ENCODE measurements around the gene KLHL2.
A peak's percentile ranks its signal among the peaks of the same experiment; 100 is the strongest.
"Not testable (repeated sequence)": the region's sequence is repeated elsewhere in the genome, so short reads cannot be mapped to it uniquely, and the experiment has no call there.

Gene KLHL2

DNA sequence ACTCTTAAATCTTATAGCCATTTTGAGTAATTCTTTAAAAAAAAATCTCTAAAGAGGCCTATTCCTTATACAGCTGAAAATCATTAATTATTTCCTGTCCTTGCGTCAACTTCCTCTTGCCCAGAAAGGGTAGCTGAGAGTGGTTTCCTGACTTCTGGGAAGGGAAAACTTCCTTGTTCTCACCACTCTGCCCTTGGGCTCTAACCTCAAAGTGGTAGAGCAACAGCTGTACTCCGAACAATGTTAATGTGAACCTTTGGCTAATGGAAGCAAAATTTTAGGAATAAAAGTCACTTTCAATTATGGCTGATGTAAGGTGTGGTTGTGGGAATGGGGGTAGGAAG lies 15.3 kb downstream of the KLHL2 start:
- DNase-seq (ENCODE audit: low spot score) = no peak
- in situ Hi-C loops (cut with MboI; ENCODE audit: low sequenced_read_pairs, unreplicated experiment) = no loop called here
- TF ChIP-seq, protein P1, sequence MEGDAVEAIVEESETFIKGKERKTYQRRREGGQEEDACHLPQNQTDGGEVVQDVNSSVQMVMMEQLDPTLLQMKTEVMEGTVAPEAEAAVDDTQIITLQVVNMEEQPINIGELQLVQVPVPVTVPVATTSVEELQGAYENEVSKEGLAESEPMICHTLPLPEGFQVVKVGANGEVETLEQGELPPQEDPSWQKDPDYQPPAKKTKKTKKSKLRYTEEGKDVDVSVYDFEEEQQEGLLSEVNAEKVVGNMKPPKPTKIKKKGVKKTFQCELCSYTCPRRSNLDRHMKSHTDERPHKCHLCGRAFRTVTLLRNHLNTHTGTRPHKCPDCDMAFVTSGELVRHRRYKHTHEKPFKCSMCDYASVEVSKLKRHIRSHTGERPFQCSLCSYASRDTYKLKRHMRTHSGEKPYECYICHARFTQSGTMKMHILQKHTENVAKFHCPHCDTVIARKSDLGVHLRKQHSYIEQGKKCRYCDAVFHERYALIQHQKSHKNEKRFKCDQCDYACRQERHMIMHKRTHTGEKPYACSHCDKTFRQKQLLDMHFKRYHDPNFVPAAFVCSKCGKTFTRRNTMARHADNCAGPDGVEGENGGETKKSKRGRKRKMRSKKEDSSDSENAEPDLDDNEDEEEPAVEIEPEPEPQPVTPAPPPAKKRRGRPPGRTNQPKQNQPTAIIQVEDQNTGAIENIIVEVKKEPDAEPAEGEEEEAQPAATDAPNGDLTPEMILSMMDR (IDR thresholded peaks at IDR 0.05; ENCODE audit: borderline replicate concordance, control extremely low read depth, extremely low read depth, insufficient read depth, missing control alignments) = no peak

DNA sequence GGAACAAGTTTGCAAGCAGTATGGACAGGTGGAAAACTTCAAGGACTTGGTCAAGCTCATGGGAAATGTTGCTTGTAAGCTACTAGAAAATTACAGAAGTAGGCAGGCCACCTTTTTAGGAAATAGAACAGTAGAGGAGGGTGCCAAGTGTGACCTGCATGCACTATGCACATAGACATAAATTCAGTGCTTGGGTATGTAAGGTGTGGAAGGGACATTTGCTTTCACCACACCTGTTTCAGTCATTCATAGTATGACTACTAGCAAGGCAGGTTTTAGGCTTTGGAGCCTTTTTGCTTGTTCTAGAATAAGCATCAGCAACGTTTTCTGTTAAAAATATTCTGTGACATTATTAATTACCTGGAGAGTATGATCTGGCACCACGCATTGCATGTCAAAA lies 20.0 kb downstream of the KLHL2 start:
- in situ Hi-C loops (cut with MboI; ENCODE audit: low sequenced_read_pairs, unreplicated experiment); DNase-seq (ENCODE audit: low spot score): not testable (repeated sequence)

DNA sequence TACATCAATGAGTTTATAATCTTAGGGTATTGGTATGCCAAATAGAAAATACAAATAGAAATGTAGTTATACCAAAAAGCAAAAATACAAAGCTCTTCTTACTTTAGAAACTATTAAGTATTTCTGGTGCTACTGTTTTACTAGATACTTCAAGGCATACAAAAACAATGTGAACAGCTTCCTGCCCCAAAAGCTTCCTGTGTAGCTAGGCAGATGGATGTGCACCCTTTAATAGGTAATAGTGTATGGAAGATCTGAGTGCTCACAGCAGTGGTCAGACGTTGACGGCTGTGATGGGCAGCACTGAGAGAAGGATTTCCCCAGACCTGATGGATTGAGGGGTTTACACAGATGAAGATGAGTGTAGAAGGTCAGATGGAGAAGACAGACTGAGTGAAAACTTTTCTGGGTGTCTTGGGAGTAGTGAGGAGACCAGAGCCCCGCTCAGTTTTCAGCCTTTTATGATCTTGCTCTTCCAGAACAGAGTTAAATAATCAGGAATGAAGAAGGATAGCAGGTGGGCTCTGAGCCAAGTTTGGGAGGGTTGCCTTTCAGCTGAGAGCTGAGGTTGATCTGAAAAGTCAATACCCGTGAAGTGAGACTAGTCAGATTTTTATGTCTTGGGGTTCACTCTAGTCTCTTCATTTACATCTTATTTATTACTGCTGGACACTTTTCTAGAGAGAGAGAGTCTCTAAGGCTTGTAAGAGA lies 22.3 kb downstream of the KLHL2 start:
- DNase-seq (ENCODE audit: low spot score); in situ Hi-C loops (cut with MboI; ENCODE audit: low sequenced_read_pairs, unreplicated experiment): not testable (repeated sequence)

DNA sequence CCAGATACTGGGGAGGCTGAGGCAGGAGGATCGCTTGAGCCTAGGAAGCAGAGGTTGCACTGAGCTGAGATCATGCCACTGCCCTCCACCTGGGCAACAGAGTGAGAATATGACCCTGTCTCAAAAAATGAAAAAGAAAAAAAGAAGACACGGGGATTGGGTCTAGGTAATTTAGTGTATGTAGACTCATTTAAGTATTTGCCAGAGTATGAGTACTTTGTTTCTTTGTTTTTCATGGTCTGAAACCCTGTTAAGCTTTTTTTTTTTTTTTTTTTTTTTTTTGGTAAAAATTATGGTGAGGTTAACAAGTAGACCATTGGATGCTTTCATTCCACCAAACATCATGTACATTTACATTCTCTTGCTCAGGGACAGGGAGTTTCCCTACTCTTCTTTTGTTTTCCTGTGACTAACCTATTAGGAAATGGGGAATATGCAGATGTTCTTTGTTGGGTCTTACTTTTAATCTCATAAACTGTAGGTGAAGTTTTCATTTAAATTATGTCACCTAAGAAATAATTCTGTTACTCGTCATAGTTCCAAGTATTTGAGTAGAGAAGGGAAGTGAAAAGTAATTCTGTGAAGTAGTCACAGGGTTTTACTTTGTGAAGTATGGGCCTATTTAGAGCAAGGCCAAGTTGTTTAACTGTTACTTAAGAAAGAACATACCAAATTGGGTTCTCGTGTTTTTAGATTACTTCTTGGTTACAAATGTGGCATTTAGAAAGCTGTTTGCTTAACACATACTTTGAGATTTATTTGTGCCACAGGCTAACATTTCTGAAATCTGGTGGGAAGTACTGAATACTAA lies 25.5 kb downstream of the KLHL2 start:
- DNase-seq (ENCODE audit: low spot score); in situ Hi-C loops (cut with MboI; ENCODE audit: low sequenced_read_pairs, unreplicated experiment): not testable (repeated sequence)

- DNase-seq (ENCODE audit: low spot score) = no peak
- in situ Hi-C loops (cut with MboI; ENCODE audit: low sequenced_read_pairs, unreplicated experiment) = no loop called here
- TF ChIP-seq, protein P1 (IDR thresholded peaks at IDR 0.05; ENCODE audit: borderline replicate concordance, control extremely low read depth, extremely low read depth, insufficient read depth, missing control alignments) = no peak
Observed at GRCh38 chr4:165234766-165235165, 27.4 kb downstream of the KLHL2 start.

GRCh38 chr4:165236852-165237251 lies 29.5 kb downstream of the KLHL2 start:
- DNase-seq (ENCODE audit: low spot score); in situ Hi-C loops (cut with MboI; ENCODE audit: low sequenced_read_pairs, unreplicated experiment): not testable (repeated sequence)

GRCh38 chr4:165238041-165238640 lies 30.8 kb downstream of the KLHL2 start:
- in situ Hi-C loops (cut with MboI; ENCODE audit: low sequenced_read_pairs, unreplicated experiment); DNase-seq (ENCODE audit: low spot score): not testable (repeated sequence)

DNA sequence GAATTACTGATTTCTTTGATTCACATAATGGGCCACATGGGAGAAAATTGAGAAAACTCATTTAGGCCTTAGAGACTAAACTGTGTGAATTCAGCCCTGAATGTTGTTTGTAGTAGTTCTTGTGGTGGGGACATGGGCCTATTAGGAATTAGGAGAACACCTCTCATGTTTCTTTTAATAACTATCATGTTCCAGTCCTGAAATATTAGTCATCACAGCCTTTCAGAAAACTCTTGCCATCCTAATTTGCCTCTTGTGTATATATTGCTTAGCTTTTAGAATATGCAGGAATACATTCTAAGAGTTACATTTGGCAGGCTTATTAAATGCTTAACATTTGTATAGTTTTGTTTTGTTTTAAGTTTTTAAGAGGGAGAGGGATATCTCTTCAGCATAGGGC lies 33.4 kb downstream of the KLHL2 start:
- DNase-seq (ENCODE audit: low spot score); in situ Hi-C loops (cut with MboI; ENCODE audit: low sequenced_read_pairs, unreplicated experiment): not testable (repeated sequence)

- in situ Hi-C loops (cut with MboI; ENCODE audit: low sequenced_read_pairs, unreplicated experiment); DNase-seq (ENCODE audit: low spot score): not testable (repeated sequence)
Observed at GRCh38 chr4:165244148-165244547, 36.8 kb downstream of the KLHL2 start.

- in situ Hi-C loops (cut with MboI; ENCODE audit: low sequenced_read_pairs, unreplicated experiment); DNase-seq (ENCODE audit: low spot score): not testable (repeated sequence)
Observed at GRCh38 chr4:165244587-165245186, 37.3 kb downstream of the KLHL2 start.

DNA sequence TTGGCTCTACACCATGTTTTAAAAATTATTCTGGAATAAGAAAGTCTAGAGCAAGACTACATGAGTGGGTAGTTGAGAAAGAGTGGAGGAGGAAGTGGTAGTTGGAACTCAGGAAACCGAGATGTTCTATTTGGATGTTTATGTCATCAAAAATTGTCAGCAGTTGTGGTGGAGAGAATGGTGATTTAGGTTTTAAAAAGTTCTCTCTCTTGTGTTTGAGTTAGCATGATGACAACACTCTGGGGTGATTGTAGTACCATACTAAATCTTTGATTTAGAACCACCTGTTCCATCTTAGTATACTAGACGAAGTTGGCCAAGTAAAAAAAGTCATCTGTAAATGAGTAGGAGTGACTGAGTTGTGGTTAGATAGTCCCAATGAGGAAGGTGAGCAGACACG lies 40.7 kb downstream of the KLHL2 start:
- in situ Hi-C loops (cut with MboI; ENCODE audit: low sequenced_read_pairs, unreplicated experiment) = no loop called here
- DNase-seq (ENCODE audit: low spot score) = no peak
- TF ChIP-seq, protein P1 (IDR thresholded peaks at IDR 0.05; ENCODE audit: borderline replicate concordance, control extremely low read depth, extremely low read depth, insufficient read depth, missing control alignments) = no peak

GRCh38 chr4:165248904-165249303 lies 41.5 kb downstream of the KLHL2 start:
- in situ Hi-C loops (cut with MboI; ENCODE audit: low sequenced_read_pairs, unreplicated experiment); DNase-seq (ENCODE audit: low spot score): not testable (repeated sequence)

DNA sequence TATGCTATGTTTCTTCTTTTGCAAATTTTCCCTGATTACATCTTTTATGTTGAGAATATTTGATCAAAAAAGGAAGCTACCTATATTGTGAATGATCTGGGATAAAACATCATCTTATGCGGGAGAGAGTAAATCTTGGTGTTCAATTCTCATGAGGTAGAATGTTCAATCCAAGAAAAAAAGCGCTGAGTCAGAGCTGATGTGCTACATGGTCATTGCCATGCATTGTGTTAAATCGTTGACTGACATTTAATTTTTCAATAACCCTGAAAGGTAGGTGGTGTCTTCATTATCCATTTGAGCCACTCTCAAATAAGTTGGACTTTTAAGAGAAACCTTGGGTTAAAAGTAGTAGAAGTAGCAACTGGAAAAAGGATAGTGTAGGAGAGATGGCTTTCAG lies 47.4 kb downstream of the KLHL2 start:
- DNase-seq (ENCODE audit: low spot score); in situ Hi-C loops (cut with MboI; ENCODE audit: low sequenced_read_pairs, unreplicated experiment): not testable (repeated sequence)

DNA sequence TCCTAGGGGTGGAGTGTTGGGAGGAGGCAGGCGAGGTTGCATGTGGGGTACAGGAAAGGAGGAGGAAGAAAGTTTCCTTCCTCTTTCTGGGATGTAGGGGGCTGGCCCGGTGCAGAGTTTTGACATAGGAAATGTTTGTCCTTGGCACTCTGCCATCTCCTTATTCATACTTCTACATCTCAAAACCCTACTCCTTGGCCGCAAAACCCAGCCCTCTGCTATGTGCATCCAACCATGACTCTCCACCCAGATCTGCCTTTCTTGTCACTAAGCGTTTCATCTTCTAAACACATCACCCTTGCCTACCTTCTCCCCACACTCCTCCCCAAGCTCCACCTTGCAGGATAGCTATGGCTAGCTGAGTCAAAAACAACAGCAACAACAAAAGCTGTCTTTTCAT lies 48.1 kb downstream of the KLHL2 start:
- peak; percentile 11 for DNase-seq (ENCODE audit: low spot score)
- in situ Hi-C loops (cut with MboI; ENCODE audit: low sequenced_read_pairs, unreplicated experiment) = not testable (repeated sequence)

All from GM13976 (cell line).